Activated gamma-delta T cell treated with Interleukin-2 at 50 U/mL for 16 hours (primary cell): Measurements from ENCODE around the gene ATF3.

ENCODE experiments used
- DNase-seq: peaks from one replicate; pipeline ENCODE4 v3.0.0-alpha.2; 2020

ATF3 gene

DNA sequence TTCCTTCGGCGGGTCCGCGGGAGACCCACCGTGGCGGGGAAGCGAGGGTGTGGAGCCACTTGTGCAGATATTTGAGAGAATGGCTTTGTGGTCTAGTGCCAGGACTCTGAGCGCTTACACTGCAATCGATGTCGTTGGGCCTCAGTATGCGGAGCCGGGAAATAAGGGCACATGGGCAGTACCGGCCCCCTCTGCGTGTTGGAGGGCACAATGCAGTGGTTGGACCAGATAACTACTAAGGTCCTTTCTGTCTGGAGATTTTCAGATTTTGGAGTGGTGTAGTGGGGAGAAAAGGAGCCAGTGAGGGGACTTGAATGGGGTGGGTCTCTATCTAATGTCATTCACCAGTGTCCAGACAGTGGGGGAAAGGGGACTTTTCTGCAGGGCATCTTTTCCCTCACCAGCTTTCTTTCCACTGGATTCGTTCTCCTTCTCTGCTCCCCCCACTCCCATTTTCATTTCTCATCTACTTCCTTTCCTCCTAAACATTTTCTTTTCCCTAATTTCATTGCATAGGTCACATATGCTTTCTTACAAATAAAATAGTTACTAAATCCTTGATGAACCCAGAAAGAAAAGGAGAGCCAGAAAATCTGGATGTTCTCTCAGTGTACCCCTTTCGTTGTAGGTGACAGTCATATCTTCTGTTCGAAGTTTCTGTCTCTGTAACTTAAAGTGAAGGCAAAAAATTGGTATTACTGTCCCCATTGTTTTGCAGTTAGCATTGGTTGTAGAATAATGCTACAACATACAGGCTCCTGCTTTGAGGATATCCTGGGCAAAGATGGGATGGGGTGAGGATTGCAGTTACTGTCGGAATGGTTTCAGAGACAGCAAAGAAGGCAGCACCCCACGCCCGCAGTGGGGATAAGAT is 1.4 kb downstream of the ATF3 start:
- DNase-seq, result no peak

DNA sequence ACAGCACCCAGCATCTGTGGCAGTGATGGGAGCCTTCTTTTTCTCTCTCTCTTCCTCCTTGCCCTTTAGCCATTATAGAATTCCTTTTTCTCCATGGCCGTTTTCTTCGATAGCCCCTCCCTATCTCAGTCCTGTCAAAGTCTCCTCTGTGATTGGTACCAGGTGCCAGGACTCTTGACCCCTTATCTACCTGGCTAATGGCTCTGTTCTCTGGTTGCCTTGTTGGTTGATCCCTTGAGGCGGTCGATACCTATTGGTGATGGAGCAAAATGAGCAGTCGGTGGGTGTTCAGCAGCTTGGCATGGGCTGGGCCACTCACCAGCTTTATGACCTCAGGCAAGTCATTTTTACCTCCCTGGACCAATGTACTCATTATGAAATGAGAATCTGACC is 2.0 kb downstream of the ATF3 start:
- DNase-seq, result no peak

DNA sequence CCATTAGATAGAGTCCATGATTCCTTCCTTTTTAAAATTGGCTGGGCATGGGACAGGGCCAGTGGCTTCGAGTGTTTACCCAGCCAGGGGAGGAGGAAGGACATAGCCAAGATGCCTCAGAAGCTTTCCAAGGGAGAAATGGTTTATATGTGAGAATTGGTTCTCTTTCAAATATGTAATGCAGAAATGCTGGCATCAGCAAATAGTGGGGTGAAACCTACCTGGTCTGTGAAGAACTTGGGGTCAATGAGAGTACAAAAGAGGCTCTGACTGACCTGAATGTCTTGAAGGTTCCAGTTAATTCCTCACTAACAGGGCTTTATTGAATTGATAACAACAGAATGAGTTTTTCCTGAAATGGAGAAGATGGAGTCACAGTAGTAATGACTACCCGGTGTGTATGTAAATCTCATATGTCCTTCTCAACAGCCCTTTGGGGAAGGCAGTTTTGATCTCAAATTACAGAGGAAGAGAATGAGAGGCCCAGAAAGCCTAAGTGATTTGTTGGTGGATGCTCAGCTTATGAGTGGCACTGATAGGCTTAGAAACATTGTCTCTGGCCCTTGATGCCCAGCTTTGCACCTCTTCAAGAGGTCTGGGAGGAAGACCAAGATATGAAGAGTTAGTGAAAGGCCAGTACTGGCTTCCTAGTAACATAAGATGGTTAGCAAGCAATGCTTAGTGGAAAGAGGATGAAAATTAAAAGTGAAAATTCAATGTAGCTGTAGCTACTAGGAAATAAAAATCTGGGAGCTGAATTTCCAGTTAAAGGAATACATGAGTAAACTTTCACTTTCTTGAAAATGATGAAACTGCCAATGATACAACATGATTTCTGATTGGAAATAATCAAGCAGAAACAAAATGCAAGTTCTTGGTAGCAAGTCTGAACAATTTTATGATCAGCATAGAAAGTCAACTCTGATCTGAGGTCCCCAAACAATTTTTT is 2.7 kb downstream of the ATF3 start:
- DNase-seq, result no peak

DNA sequence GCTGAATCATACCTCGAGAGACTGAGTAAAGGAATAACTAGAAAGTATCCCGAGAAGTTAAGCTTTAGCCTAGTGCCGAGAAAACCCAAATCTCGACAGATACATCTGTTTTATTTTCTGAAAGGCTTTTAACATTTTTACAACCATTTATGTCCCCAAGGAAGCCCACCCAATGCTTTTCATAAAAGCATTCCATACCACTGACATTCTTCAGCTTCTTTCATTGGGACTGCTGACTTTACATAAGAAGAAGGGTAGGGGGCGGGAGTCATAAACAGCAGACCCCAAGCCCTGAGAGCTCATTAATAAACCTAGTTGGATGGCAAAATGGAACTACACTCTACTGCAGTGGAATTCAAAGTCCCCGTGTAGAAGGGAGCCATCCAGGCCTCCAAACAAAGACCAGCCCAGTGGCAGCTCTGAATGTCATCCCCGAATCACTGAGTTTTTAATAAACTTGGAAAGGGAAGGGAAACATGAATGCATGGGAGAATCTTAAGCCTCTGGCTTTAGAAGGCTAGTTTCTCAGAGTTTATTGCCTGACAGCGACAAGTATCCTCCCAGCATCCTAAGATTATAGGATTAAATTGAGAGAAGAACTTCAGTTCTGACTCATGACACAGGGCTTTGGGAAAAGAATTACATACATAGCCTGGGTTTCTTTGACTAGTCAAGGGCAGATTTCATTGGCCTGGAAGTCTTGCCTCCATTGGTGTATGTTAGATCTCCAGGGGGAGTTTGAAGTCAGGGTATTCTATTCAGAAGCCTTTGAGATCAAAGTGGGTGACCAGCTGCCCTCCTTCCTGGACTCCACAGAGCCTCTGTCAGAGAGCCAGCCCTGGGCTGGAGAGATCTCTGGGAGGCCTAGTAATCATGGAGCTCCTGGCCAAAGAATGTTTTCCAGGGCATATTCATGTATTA is 3.7 kb downstream of the ATF3 start:
- no peak for DNase-seq

GRCh38 chr1:212613440-212614335 is 5.1 kb downstream of the ATF3 start:
- DNase-seq, result no peak

GRCh38 chr1:212614453-212615200 is 6.1 kb downstream of the ATF3 start:
- DNase-seq, result no peak

DNA sequence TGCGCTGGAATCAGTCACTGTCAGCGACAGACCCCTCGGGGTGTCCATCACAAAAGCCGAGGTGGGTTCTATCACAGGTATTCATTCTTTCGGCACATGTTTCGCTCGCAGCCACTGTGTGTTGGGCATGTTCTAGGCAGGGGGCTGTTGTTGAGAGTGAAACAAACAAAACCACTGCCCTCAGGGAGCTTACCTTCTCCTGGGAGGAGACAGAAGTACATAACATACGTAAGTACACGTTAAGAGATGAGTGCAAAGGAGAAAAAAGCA is 6.6 kb downstream of the ATF3 start:
- no peak for DNase-seq

DNA sequence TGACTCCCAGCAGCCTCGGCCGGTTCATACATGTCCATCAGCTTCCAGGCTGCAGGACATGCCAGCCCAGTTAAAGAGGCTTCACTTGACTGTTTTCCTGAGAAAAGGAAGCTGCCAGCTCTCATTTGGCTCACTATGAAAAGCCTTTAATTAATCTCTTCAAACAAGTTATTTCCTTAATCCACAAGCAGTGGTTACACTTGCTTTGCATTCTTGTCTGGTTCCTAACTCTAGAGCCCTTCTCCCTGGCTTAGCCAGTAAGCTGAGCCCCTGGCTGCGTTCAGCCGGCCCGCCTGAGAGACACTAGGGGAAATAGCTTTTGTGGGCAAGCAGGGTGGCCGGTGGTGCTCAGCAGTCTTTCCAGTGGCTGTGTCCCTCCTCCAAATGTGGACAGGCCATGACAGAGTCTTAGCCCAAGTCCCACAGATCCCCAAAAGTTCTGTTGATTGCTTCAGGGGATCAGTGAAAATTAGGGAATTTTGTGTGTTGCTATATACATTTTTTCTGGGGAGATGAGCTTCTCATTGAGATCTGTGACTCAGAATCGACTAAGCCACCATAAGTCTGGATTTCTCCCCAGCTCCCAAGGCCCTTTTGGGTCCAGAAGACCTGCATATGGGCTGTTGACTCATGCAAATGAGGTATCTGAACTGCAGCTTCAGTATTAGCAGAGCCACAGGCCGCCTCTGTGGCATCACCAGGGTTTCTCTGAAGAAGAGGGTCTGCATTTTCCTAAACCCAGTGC is 10.1 kb downstream of the ATF3 start:
- no peak for DNase-seq

DNA sequence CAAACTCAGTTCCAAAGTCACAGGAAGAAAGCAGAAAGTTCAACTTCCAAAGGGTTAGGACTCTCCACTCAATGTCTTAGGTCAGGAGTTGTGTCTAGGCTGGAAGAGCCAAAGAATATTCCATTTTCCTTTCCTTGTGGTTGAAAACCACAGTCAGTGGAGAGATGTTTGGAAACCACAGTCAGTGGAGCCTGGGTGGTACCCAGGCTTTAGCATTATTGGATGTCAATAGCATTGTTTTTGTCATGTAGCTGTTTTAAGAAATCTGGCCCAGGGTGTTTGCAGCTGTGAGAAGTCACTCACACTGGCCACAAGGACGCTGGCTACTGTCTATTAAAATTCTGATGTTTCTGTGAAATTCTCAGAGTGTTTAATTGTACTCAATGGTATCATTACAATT is 11.7 kb downstream of the ATF3 start:
- DNase-seq, result no peak

GRCh38 chr1:212621043-212621948 is 12.7 kb downstream of the ATF3 start:
- no peak for DNase-seq

DNA sequence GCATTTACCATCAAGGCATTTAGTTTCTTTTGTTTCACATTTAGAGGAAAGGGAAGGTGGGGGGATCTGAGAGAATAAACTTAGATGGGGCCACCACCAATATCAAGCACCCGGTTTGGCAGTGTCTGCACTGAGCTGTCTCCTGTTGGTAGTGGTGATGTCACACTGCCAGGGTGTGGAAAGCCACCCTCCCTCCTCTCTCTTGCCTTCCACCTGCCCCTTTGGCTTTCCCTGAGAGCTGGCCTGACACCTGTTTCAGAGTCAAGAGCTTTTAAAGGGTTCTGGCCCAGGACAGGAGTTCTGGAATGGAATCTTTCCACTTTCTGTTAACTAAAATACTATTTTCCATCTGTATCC is 13.4 kb downstream of the ATF3 start:
- DNase-seq, result no peak

GRCh38 chr1:212622467-212622866 is 13.9 kb downstream of the ATF3 start:
- no peak for DNase-seq

- DNase-seq, result no peak
Measured at GRCh38 chr1:212622906-212623305, 14.3 kb downstream of the ATF3 start.

DNA sequence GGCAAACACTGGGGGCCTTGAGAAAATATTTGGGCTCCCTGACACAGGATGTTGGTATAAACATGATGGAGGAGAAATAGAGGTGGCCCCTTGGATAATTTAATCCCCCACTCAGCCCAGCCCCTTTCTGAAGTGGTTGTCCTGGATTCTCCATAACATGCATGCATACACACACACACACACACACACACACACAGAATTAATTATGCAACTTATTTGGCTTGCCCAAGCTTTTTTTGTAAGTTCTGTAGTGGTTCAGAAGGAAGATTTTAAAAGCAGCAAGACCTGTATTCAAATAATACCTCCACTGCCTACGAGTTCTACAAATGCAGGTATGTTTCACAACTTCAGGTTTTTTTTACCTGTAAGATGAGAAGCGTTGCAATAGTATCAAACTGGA is 15.0 kb downstream of the ATF3 start:
- DNase-seq, result no peak

DNA sequence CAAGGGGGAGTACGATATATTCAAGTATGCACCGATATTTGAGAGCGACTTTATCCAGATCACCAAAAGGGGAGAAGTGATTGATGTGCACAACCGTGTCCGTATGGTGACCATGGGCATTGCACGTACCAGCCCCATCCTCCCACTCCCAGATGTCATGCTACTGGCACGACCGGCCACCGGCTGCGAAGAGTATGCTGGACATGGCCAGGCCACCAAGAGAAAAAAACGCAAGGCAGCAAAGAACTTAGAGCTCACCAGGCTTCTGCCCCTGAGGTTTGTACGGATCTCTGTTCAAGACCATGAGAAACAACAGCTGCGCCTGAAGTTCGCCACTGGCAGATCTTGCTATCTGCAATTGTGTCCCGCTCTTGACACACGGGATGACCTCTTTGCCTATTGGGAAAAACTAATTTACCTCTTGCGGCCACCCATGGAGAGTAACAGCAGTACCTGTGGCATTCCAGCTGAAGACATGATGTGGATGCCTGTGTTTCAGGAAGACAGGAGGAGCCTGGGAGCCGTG is 16.5 kb downstream of the ATF3 start:
- DNase-seq, result no peak

DNA sequence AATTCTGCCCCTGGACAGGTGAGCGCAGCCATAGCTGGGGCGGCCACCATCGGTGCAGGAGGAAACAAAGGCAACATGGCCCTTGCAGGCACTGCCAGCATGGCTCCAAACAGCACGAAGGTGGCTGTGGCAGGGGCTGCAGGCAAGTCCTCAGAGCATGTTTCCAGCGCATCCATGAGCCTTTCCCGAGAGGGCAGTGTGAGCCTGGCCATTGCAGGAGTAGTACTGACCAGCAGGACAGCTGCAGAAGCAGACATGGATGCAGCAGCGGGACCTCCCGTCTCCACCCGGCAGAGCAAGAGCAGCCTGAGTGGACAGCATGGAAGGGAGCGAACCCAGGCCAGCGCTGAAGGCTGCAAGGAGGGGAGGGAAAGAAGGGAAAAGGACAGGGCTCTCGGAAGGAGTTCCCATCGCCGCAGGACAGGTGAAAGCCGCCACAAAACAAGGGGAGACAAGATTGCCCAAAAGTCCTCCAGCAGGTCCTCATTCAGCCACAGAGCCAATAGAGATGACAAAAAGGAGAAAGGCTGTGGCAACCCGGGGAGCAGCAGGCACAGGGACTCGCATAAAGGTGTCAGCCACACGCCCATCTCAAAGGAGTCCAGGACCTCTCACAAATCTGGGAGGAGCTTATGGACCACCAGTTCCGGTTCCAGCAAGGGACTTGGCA is 17.4 kb downstream of the ATF3 start:
- no peak for DNase-seq

GRCh38 chr1:212628046-212628445 is 19.5 kb downstream of the ATF3 start:
- no peak for DNase-seq

DNA sequence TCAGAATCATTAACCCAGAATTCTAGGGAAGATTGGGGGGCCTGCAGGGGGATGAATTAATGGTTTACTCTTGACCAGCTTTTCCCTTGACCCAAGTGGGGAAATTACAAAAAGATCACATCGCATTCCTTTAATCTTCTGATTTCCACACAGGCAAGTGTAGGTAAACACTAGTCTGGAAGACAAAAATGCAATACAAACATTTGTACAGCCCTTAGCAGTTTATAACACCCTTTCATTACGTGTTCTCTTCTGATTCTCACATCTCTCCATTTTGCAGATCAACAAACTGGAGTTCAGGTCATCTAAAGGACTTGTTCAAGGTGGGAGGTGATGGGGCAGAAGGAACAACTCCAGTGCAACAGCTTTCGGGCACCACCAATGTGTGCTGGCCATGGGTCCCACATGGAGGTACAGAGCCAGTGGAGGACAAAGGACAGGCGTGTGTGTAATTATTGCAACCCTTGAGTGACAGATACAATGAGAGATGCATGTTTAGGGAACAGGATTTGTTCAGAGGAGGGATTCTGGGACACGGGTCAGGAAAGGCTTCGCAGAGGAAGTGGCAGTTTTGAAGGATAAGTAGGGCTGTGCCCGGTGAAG is 20.4 kb downstream of the ATF3 start:
- no peak for DNase-seq
